NB4 (cell line): ENCODE data around the gene ISL1.

ENCODE experiments used
- MYC ChIP-seq: IDR thresholded peaks from 2 replicates; pipeline ENCODE4 v1.6.1; 2011; ENCODE audit warnings: low read depth, low read length
- POLR2A ChIP-seq: IDR thresholded peaks from 2 replicates; pipeline ENCODE4 v1.6.1; 2011; ENCODE audit warnings: mild to moderate bottlenecking; ENCODE audit not compliant: insufficient read length; ENCODE audit errors: extremely low read depth
- TF ChIP-seq, protein P1 (sequence below): IDR thresholded peaks from one replicate; pipeline ENCODE4 v1.5.1; 2012; ENCODE audit warnings: low read depth, low read length

GRCh38 chr5:51378061-51378409 is 5.2 kb upstream of the ISL1 start:
- TF ChIP-seq, protein P1, sequence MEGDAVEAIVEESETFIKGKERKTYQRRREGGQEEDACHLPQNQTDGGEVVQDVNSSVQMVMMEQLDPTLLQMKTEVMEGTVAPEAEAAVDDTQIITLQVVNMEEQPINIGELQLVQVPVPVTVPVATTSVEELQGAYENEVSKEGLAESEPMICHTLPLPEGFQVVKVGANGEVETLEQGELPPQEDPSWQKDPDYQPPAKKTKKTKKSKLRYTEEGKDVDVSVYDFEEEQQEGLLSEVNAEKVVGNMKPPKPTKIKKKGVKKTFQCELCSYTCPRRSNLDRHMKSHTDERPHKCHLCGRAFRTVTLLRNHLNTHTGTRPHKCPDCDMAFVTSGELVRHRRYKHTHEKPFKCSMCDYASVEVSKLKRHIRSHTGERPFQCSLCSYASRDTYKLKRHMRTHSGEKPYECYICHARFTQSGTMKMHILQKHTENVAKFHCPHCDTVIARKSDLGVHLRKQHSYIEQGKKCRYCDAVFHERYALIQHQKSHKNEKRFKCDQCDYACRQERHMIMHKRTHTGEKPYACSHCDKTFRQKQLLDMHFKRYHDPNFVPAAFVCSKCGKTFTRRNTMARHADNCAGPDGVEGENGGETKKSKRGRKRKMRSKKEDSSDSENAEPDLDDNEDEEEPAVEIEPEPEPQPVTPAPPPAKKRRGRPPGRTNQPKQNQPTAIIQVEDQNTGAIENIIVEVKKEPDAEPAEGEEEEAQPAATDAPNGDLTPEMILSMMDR: no peak
- TF ChIP-seq MYC (no peak), POLR2A (no peak)
